ENCODE results near the gene LNPEP.

The LNPEP gene

DNA sequence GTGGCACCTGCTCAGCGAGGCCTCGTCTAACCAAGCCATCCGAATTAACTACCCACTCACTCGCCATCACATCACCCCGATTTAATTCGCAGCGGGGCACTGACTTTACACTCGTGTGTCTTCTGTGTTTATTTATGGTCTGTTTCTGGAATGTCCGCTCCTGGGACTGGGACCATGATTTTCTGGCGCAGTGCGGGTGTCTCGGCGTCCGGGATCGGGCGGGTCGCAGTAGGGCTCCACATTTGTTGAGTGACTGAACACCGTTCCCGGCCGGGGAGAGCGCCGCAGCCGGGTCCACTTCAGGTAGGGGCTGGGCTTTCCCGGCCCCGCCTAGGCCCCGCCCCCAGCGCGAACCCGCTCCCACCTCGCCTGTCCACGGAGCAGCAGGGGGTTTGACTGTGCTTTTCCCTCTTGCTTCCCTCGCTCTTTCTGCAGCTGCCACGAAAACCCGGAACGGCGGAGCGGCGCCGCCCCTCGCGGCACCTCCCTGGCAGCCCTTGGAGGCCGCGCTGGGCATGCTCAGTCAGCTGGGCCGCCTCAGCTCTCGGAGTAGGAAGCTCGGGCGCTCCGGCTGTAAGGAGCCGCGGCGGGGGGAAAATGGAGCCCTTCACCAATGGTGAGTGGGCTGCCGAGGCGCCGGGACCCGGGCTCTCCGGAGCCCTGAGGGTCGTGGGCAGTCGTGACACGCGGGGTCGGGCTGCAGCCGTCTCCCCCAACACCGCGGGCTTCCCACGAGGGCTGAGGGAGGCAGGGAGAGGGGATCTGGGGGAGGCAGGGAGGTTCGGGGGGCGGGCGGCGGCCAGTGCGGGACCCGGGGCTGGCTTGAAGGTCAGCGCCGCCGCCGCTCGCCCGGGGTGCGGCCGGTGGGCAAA, at the start of gene LNPEP:
TSS of gene LNPEP (plus strand) at position 522 of the 872 bp plus-strand sequence. CDS start at position 598, 76 bp downstream.
- TF ChIP-seq CTCF (conservative IDR thresholded peaks at IDR 0.05), result no peak
- peak within 1 kb of the TSS; percentile 95 for H3K27ac ChIP-seq

GRCh38 chr5:96893342-96893741, 42.5 kb upstream of the LNPEP start:
- H3K27ac ChIP-seq, result no peak overlapping the region
- TF ChIP-seq CTCF (conservative IDR thresholded peaks at IDR 0.05), result no peak

GRCh38 chr5:96896276-96896675, 39.6 kb upstream of the LNPEP start:
- H3K27ac ChIP-seq, result no peak overlapping the region
- TF ChIP-seq CTCF (conservative IDR thresholded peaks at IDR 0.05), result no peak

DNA sequence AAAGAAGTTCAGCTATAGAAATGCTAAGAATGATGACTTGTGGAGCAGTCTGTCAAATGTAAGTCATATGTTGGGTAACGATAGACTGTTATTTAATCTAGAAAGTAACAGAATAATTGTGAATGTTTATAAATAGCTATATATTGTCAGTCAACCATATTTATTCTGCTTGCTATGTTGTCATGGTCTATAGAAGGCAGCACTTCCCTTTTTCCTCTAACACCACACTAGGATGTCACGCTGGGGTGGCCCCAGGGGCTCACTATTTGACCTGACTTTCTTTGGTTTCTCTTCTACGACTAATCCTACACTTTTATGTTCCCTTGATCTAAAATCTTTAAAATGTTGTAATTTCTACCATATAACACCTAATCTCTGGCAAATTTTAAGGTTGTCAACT, 39.1 kb upstream of the LNPEP start:
- H3K27ac ChIP-seq, result no peak overlapping the region

GRCh38 chr5:96901384-96901783, 34.5 kb upstream of the LNPEP start:
- peak; percentile 27; the same call in 1 of the 2 replicates for TF ChIP-seq CTCF (conservative IDR thresholded peaks at IDR 0.05)

More for the DNA sequence above, 39.1 kb upstream of the LNPEP start:
- no peak for TF ChIP-seq CTCF (conservative IDR thresholded peaks at IDR 0.05)

DNA sequence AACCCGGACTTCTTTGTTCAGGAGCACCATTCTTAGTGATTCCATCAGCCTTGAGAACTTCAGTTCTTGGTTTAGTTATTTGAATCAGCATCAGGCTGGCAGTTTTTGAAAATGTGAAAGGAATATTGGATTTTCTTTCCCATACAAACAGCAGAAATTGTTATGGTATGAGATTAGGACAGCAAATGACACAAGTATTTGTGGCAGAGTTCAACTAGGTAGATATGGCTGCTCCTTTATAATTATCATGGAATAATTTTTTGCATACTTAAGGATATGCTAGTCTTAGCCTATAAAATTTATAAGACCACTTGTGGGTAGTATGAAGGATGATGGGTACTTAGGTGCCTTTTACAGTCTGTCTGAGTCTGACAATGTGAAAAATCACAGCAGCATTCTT, 34.0 kb upstream of the LNPEP start:
- no peak for TF ChIP-seq CTCF (conservative IDR thresholded peaks at IDR 0.05)
- H3K27ac ChIP-seq, result no peak overlapping the region

More at GRCh38 chr5:96901384-96901783, 34.5 kb upstream of the LNPEP start:
- H3K27ac ChIP-seq, result no peak overlapping the region

DNA sequence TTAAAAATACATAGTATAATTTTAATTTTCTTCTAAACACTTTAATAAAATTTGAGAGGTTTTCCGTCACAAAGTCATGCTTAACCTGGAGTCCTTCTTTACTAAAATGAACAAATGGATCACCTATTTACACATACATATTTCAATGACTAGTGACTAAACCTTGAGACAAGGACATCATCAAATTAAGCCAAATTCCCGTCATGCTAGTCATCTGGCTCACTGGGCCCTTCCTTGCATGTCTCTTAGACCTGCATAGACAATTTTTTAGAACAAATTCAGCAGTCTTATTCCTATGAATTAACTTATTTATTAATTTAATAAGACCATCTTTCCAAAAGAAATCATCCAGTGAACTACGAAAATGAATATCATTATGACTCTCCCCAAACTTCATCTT, 33.0 kb upstream of the LNPEP start:
- H3K27ac ChIP-seq, result no peak overlapping the region
- no peak for TF ChIP-seq CTCF (conservative IDR thresholded peaks at IDR 0.05)

Measured in VCaP (cell line).